SK-N-SH (cell line): Measurements from ENCODE around the gene CRTC3. TPM values are rescaled to one million over a fixed set of nuclear protein-coding genes. Genes with fewer than 3 reads are reported as not detected.
A peak's percentile ranks its signal among the peaks of the same experiment; 100 is the strongest.

ENCODE experiments used
- CTCF ChIA-PET: fragments of 300-600, 350-600 bp; formaldehyde crosslinking; extraction: SDS; loops from one replicate; lab custom pipeline; 2021; lab: Yijun Ruan, JAX
- POLR2A ChIA-PET: fragments of 350-600 bp; sonication (Branson Sonifier 250); formaldehyde crosslinking; extraction: SDS; loops from one replicate; lab custom pipeline; 2020; ENCODE audit warnings: antibody characterized with exemption, inconsistent platforms; lab: Yijun Ruan, JAX
- DNase-seq: peaks from one replicate; pipeline ENCODE4 v3.0.0; 2012
- H2AFZ ChIP-seq: fragments of 200-600 bp; sonication (generic); 2 replicates; pipeline ENCODE4 v1.8.1; 2016; ENCODE audit warnings: antibody characterized with exemption, mild to moderate bottlenecking, low read depth
- H3F3A ChIP-seq: fragments of 200-600 bp; sonication (generic); replicated peaks from 2 replicates; pipeline ENCODE3; 2016; ENCODE audit warnings: antibody characterized with exemption, mild to moderate bottlenecking; ENCODE audit not compliant: insufficient read depth
- H3K27ac ChIP-seq, 2 experiments: fragments of 200-500 bp in 1 of 2; fragments of 200-600 bp in 1 of 2; sonication (Bioruptor generic) in 1 of 2; sonication (generic), shearing (Covaris generic) in 1 of 2; 2 replicates each; pipeline versions ENCODE4 v1.5.1 to v1.6.1; 2014 to 2016; ENCODE audit warnings: low read depth in 2 of 2, inconsistent platforms in 1 of 2, low read length in 1 of 2, mild to moderate bottlenecking in 1 of 2, mixed read lengths in 1 of 2
- H3K27me3 ChIP-seq: fragments of 200-600 bp; sonication (generic), shearing (Covaris generic); 2 replicates; pipeline ENCODE4 v1.6.1; 2016; ENCODE audit warnings: mixed run types; ENCODE audit not compliant: insufficient read depth
- H3K36me3 ChIP-seq, 2 experiments: fragments of 200-500 bp in 1 of 2; fragments of 200-600 bp in 1 of 2; sonication (Bioruptor generic) in 1 of 2; sonication (generic) in 1 of 2; replicated peaks in 1 of 2; 2 replicates each; pipeline versions ENCODE3 to v1.5.1; 2014 to 2016; ENCODE audit warnings: low read length in 1 of 2, mild to moderate bottlenecking in 1 of 2; ENCODE audit not compliant: insufficient read depth in 2 of 2, control insufficient read depth in 1 of 2
- H3K4me1 ChIP-seq, 2 experiments: fragments of 200-500 bp in 1 of 2; fragments of 200-600 bp in 1 of 2; sonication (Bioruptor generic) in 1 of 2; sonication (generic), shearing (Covaris generic) in 1 of 2; 2 replicates each; pipeline versions ENCODE4 v1.5.1 to v1.6.1; 2014 to 2016; ENCODE audit warnings: low read depth in 1 of 2, low read length in 1 of 2, mixed run types in 1 of 2; ENCODE audit not compliant: insufficient read depth in 2 of 2, control insufficient read depth in 1 of 2
- H3K4me2 ChIP-seq: fragments of 200-600 bp; sonication (generic), shearing (Covaris generic); 2 replicates; pipeline ENCODE4 v1.6.1; 2017; ENCODE audit warnings: mixed run types
- H3K4me3 ChIP-seq, 2 experiments: fragments of 200-500 bp in 1 of 2; fragments of 200-600 bp in 1 of 2; sonication (Bioruptor generic) in 1 of 2; sonication (generic), shearing (Covaris generic) in 1 of 2; 2 replicates each; pipeline versions ENCODE4 v1.5.1 to v1.8.1; 2014 to 2016; ENCODE audit warnings: low read depth in 2 of 2, inconsistent platforms in 1 of 2, low read length in 1 of 2, mild to moderate bottlenecking in 1 of 2, mixed read lengths in 1 of 2, moderate library complexity in 1 of 2
- H3K79me2 ChIP-seq: fragments of 200-600 bp; sonication (generic); 2 replicates; pipeline ENCODE4 v1.8.1; 2017; ENCODE audit warnings: mild to moderate bottlenecking; ENCODE audit not compliant: insufficient read depth
- H3K9ac ChIP-seq: fragments of 200-600 bp; sonication (generic); 2 replicates; pipeline ENCODE4 v1.6.1; 2017; ENCODE audit warnings: mixed run types
- H3K9me2 ChIP-seq: fragments of 200-600 bp; sonication (generic); 2 replicates; pipeline ENCODE4 v1.6.1; 2017; ENCODE audit warnings: mixed run types
- H3K9me3 ChIP-seq: fragments of 200-600 bp; sonication (generic); 2 replicates; pipeline ENCODE4 v1.6.1; 2017; ENCODE audit warnings: mixed run types, mild to moderate bottlenecking, moderate library complexity
- H4K20me1 ChIP-seq: fragments of 200-600 bp; sonication (generic); 2 replicates; pipeline ENCODE4 v1.6.1; 2017; ENCODE audit warnings: mild to moderate bottlenecking, mixed run types; ENCODE audit not compliant: insufficient read depth
- CHD2 ChIP-seq: fragments of 150-350 bp; IDR thresholded peaks from 2 replicates; pipeline ENCODE4 v1.6.1; 2018; ENCODE audit warnings: low read length; ENCODE audit not compliant: partially characterized antibody
- EP300 ChIP-seq, 2 experiments: IDR thresholded peaks; 2 replicates each; pipeline versions ENCODE4 v1.4.0 to v1.6.1; 2012; ENCODE audit warnings: borderline replicate concordance in 1 of 2, low read depth in 1 of 2, low read length in 1 of 2
- EZH2phosphoT487 ChIP-seq: fragments of 200-600 bp; sonication (generic); IDR thresholded peaks from 2 replicates; pipeline ENCODE4 v1.6.1; 2017; ENCODE audit warnings: low read depth, mixed run types, mild to moderate bottlenecking, antibody characterized with exemption, moderate library complexity, borderline replicate concordance
- FOXM1 ChIP-seq: IDR thresholded peaks from 2 replicates; pipeline ENCODE4 v1.4.0; 2012; ENCODE audit warnings: low read depth, mild to moderate bottlenecking
- GATA2 ChIP-seq: sonication (generic); formaldehyde crosslinking; IDR thresholded peaks from 2 replicates; pipeline ENCODE4 v1.5.0; 2020; ENCODE audit warnings: mild to moderate bottlenecking, missing genetic modification reagents
- MXI1 ChIP-seq: IDR thresholded peaks from 2 replicates; pipeline ENCODE4 v1.6.1; 2012; ENCODE audit warnings: mild to moderate bottlenecking, low read depth, low read length, improper control_type of control experiment
- NFIC ChIP-seq: IDR thresholded peaks from 2 replicates; pipeline ENCODE4 v1.4.0; 2012; ENCODE audit warnings: borderline replicate concordance
- PBX3 ChIP-seq: IDR thresholded peaks from 2 replicates; pipeline ENCODE4; 2012
- POLR2AphosphoS5 ChIP-seq: IDR thresholded peaks from 2 replicates; pipeline ENCODE4 v1.6.1; 2012; ENCODE audit warnings: low read depth, low read length
- RAD21 ChIP-seq: IDR thresholded peaks from 2 replicates; pipeline ENCODE4 v1.6.1; 2012; ENCODE audit warnings: mild to moderate bottlenecking, low read length
- RCOR1 ChIP-seq: fragments of 150-350 bp; IDR thresholded peaks from 2 replicates; pipeline ENCODE4 v1.6.1; 2017; ENCODE audit warnings: antibody characterized with exemption, low read length
- RFX5 ChIP-seq: IDR thresholded peaks from 2 replicates; pipeline ENCODE4 v1.6.1; 2012; ENCODE audit warnings: mild to moderate bottlenecking, improper control_type of control experiment, low read length
- SMC3 ChIP-seq: IDR thresholded peaks from 2 replicates; pipeline ENCODE4 v1.6.1; 2012; ENCODE audit warnings: low read depth, low read length, improper control_type of control experiment
- TCF12 ChIP-seq: IDR thresholded peaks from 2 replicates; pipeline ENCODE4 v1.4.0; 2012
- TEAD4 ChIP-seq: IDR thresholded peaks from 2 replicates; pipeline ENCODE4 v1.4.0; 2012; ENCODE audit warnings: mild to moderate bottlenecking, borderline replicate concordance; ENCODE audit not compliant: insufficient read depth
- USF1 ChIP-seq: IDR thresholded peaks from 2 replicates; pipeline ENCODE4 v1.4.0; 2012; ENCODE audit warnings: low read depth, borderline replicate concordance
- WGBS: methylation state at CpG from one replicate; pipeline ENCODE4 v1.1.6; 2017; ENCODE audit warnings: low lambda C conversion rate; 5-methylcytosine and 5-hydroxymethylcytosine counted together
- polyA plus RNA-seq, 3 experiments: library from polyadenylated mRNA; depleted of rRNA; stranded (reverse); fragments of >200 nt; gene quantifications; 2 replicates each; pipeline ENCODE4 v1.2.3, GENCODE V29; 2012
- TF ChIP-seq, protein P1 (sequence below): fragments of 150-350 bp; IDR thresholded peaks from 2 replicates; pipeline ENCODE4 v1.6.1; 2016; ENCODE audit warnings: mild to moderate bottlenecking, low read depth, low read length
- TF ChIP-seq, protein P2 (sequence below): IDR thresholded peaks from 2 replicates; pipeline ENCODE4 v1.4.0; 2012; ENCODE audit warnings: low read depth

CRTC3 gene
- polyA plus RNA-seq, 1 of the 3 experiments (the other 2 are of a cell fraction), result 16.7 TPM

DNA sequence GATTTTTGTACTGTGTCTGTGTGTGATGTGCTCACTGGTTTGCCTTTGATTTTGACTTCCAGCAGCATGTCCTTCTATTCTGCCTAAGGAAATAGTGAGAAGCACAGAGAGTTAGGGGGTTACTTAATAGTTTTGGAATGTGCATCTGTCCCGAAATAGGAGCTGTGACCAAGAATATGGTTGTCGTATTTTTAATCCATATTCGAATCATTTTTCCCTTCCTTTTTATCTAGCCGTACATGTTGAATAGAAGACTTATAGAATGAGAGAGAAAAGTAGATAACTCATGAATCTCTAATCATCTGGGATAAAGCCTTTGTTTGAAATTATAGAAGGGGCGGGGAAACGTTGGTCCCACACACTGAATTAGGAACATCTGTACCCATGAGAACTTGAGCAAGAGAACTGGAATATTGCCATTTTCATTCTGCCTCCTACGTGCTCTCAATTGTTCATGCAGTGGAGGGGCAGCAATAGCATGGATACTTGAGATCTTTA lies 23.6 kb downstream of the CRTC3 start:
- ChIA-PET CTCF (no interaction called here), POLR2A (no interaction called here)
- Histone ChIP-seq H2AFZ (no peak overlapping the region), H3K27ac (peak overlapping the region; percentile 79 to 98; a peak in 3 of 4 replicates), H3K4me1 (peaks cover 38 to 45% of the 10 kb centered on the region in 2 experiments), H3K4me2 (peak overlapping the region; percentile 54), H3K36me3 (peaks cover 0 to 2% of the 10 kb centered on the region in 2 experiments), H3K27me3 (no peaks in the 10 kb centered on the region), H3F3A (peaks cover 48% of the 10 kb centered on the region), H3K9me2 (no peaks in the 10 kb centered on the region), H3K4me3 (peak overlapping the region in 1 of 2 experiments; percentile 18; a peak in 1 of 4 replicates), H4K20me1 (no peaks in the 10 kb centered on the region), H3K79me2 (peaks cover 60% of the 10 kb centered on the region), H3K9ac (peak overlapping the region; percentile 69), H3K9me3 (no peaks in the 10 kb centered on the region)
- TF ChIP-seq POLR2AphosphoS5 (no peak), NFIC (peak; percentile 33; the same call in 1 of the 2 replicates), TCF12 (peak; percentile 71), FOXM1 (no peak), TEAD4 (0 out of 2 replicates have a peak, but pooled peaks have one; percentile 9), MXI1 (peak; percentile 53; the same call in 1 of the 2 replicates), USF1 (peak; percentile 54; the same call in 1 of the 2 replicates)
- TF ChIP-seq, protein P1, sequence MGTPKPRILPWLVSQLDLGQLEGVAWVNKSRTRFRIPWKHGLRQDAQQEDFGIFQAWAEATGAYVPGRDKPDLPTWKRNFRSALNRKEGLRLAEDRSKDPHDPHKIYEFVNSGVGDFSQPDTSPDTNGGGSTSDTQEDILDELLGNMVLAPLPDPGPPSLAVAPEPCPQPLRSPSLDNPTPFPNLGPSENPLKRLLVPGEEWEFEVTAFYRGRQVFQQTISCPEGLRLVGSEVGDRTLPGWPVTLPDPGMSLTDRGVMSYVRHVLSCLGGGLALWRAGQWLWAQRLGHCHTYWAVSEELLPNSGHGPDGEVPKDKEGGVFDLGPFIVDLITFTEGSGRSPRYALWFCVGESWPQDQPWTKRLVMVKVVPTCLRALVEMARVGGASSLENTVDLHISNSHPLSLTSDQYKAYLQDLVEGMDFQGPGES, result no peak
- TF ChIP-seq, protein P2, sequence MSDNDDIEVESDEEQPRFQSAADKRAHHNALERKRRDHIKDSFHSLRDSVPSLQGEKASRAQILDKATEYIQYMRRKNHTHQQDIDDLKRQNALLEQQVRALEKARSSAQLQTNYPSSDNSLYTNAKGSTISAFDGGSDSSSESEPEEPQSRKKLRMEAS, result peak; percentile 87
- WGBS, result 29% methylated on average over 7 of the region's 7 CpGs
- DNase-seq, result no peak

DNA sequence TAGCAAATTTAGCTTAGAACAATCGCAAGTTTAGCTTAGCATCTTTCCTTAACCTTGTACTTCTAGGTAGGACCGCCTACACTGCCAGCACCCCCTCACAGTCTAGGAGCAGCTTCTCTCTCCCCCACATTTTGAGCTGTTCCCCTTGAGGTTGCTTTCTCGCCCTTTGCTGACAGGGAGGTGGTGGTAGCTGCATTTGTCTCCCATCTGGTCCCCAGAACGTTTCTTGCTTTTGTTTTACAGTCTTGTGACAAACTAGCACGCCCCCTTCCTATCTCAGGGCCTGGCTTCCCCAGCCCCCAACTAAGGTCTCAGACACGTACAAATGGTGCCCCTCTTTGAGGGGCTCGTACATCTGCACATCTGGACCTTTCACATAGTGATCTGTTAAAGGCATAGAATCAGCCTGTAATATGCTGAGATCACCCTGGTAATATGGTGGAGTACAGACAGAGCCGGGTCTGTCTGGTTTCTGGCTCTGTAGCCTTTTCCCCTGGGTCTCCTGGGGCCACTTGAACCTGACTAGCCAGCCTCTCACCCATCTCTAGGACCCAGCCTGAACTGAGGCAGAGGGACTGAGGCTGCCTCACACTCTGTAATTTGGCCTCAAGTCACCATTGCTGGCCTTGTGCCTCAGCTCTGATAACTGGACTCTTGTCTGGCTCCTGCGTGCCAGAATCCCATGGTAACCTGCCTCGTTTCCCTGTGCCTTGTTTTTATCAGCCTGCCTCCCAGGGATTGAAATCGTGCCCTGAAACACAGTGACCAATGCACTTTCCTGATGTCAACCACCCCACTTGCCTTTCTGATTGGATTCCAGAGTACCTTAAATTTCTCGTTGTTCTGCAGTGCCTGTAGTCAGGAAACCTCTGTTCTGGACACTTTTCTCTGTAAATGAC lies 27.7 kb downstream of the CRTC3 start:
- peak; percentile 58 for DNase-seq
- ChIA-PET CTCF (interaction anchor here (0.8 to 1.4 kb wide), 4 partner anchors 19 to 238 kb away, joined by 3 to 4 read pairs (median 3); no protein-coding TSS in a partner anchor), POLR2A (interaction anchor here (0.6 to 1.8 kb wide), 2 partner anchors 15 to 80 kb away, joined by 4 to 7 read pairs; no protein-coding TSS in a partner anchor)
- H4K20me1 ChIP-seq, result no peaks in the 10 kb centered on the region
- peaks cover 65% of the 10 kb centered on the region for H3K79me2 ChIP-seq
- 50% methylated on average over 12 of the region's 12 CpGs for WGBS
- H3K9ac ChIP-seq, result peak overlapping the region; percentile 58
- TF ChIP-seq TCF12 (peak; percentile 64), MXI1 (peak; percentile 74), EP300 (IDR thresholded peaks at IDR 0.05; ENCODE audit: borderline replicate concordance in 1 of 2, low read depth in 1 of 2, low read length in 1 of 2) (peak in 1 of 2 experiments; percentile 67; a peak in 2 of 4 replicates), RCOR1 (no peak), GATA2 (peak; percentile 34), EZH2phosphoT487 (no peak), PBX3 (peak; percentile 35; the same call in 1 of the 2 replicates), NFIC (peak; percentile 74), SMC3 (no peak), CHD2 (peak; percentile 12), RAD21 (peak; percentile 17), RFX5 (peak; percentile 72)
- TF ChIP-seq, protein P2, result 0 out of 2 replicates have a peak, but pooled peaks have one; percentile 46
- peak overlapping the region; percentile 10 to 13; a peak in 2 of 4 replicates for H3K4me3 ChIP-seq
- H3K27ac ChIP-seq, result peak overlapping the region; percentile 94 to 98
- no peaks in the 10 kb centered on the region for H3K27me3 ChIP-seq
- H3F3A ChIP-seq, result peaks cover 58% of the 10 kb centered on the region
- H3K4me1 ChIP-seq, result peaks cover 53 to 63% of the 10 kb centered on the region in 2 experiments
- H3K9me3 ChIP-seq, result no peaks in the 10 kb centered on the region
- peak overlapping the region; percentile 53 for H3K4me2 ChIP-seq
- H3K36me3 ChIP-seq, result peaks cover 0 to 6% of the 10 kb centered on the region in 2 experiments
- H2AFZ ChIP-seq, result no peak overlapping the region
- H3K9me2 ChIP-seq, result no peaks in the 10 kb centered on the region
